NOMO-1 treated with dmso at 0.1 percent for 144 hours (cell line): ENCODE measurements around the gene SDK2.

ENCODE experiments used
- DNase-seq: peaks from one replicate; lab custom pipeline; 2025; ENCODE audit not compliant: unreplicated experiment; lab: John Stamatoyannopoulos, UW

SDK2 gene

DNA sequence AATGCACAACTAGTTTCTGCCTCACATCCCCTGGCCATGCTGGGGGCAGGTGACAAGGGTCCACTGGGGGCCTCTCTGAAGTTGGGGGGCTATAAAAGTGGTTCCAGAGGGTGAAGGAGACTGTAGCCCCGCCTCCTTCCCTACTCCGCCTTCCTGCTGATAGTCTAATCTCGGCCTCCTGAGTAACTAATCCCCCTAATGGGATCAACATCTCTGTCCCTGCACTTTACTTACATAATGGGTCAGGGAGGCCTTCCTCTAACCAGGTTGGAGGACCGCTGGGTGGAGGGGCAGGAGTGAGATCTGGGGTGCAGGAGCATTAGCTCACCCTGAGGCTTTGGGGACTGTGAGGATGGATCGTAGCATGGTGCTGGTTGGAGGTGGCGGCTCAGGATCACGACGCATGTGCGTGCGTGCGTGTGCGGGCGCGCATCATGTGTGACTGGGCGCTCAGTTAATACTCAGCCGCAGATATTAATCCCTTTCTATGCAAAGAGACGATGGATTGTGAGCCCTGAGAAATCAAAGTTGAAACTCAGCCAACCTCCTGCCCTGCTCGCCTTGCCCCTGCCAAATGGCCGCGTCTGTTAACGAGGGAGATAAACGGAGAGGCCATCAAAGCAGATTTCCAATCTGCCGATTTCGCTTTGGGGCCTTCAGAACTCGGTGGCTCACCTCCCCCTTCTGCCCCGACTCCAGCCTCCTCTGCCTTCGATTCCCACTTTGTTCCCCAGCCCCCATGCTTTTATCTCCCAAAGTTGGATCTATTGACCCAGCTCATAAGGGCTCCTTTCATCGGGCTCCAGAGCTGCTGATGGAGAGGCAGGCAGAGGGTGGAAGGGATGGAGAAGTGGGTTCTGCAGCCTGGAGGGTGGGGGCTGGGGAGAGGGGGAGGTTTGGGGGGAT lies 107.3 kb downstream of the SDK2 start:
- DNase-seq: no peak

- no peak for DNase-seq
Observed at GRCh38 chr17:73535746-73536145, 108.5 kb downstream of the SDK2 start.

GRCh38 chr17:73534209-73534909 lies 109.9 kb downstream of the SDK2 start:
- DNase-seq: no peak

DNA sequence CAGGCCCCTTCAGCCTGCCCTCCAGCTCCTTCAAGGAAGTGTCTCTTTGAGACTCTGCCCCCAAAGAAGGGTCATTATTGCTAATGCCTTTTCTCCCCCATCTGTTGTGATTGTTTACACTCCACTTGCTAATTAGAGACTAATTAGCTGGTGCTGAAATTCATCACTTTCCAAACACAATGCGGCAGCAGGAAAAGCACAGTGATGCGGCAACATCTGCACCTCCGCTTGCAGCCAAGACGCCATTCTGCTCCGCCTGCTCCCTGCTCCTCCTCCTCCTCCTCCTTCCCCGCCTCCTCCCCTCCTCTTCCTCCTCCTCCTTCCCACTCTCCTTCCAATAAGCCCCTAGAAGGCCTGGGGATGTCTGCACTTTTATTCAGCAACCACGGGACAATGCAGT lies 110.5 kb downstream of the SDK2 start:
- no peak for DNase-seq

GRCh38 chr17:73533127-73533526 lies 111.1 kb downstream of the SDK2 start:
- no peak for DNase-seq

DNA sequence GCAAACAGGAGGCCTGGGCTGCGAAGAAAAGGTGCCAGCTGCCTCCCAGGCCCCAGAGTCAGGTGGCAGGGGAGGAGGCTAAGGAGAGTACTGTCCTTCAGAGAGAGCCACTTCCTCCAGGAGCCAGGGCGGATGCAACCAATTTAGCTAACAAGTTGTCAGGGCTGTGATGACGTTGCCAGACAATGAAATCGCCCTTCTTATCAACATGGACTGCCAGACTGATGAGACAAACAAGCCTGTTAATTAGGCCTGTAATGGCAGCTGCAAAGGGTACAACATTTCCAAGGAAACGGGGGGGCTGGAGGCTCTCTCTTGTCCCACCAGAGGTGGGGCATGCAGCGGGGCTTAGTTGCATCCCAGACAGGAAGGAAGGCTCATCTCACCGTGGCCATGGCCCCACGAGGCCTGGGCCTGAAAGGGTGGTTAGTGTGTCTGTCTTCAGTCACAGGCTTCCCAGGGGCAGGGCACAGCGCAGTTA lies 111.8 kb downstream of the SDK2 start:
- DNase-seq: no peak

GRCh38 chr17:73531158-73531557 lies 113.1 kb downstream of the SDK2 start:
- no peak for DNase-seq

DNA sequence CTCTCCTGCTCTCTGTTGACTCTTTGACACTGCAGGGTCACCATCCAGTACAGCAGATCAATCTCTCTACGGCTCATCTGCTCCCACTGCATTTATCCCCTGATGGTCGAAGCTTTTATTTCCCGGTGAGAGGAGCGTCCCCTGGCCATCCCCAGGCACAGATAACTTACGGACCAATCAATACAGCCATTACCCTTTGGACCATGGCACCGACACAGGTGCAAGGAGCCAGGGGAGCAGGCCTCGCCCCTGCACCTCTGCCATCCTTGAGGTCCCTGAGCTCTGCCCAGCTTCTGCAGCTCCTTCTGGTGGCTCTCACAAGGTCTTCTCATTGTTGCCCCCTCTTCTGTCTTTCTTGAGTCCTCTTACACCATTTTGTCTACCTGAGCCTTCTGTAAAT lies 115.6 kb downstream of the SDK2 start:
- no peak for DNase-seq

DNA sequence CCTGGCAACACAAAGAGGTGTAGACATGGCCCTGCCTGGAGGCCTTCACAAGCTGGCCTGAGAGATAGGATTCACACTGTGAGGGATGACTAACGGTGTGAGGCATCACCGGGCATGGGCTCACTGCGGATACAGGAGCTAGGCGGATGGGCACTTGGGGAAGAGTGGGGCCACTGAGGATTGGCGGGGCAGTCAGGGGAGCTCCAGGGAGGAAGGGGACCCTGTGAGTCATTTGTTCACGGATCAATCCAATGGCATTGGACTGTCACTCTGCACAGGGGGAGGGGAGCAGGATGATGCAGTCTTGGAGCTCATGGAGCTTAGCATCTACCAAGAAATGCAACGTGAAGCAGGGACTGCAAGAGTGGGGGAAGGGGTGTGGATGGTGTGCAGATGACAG lies 117.3 kb downstream of the SDK2 start:
- DNase-seq: no peak

DNA sequence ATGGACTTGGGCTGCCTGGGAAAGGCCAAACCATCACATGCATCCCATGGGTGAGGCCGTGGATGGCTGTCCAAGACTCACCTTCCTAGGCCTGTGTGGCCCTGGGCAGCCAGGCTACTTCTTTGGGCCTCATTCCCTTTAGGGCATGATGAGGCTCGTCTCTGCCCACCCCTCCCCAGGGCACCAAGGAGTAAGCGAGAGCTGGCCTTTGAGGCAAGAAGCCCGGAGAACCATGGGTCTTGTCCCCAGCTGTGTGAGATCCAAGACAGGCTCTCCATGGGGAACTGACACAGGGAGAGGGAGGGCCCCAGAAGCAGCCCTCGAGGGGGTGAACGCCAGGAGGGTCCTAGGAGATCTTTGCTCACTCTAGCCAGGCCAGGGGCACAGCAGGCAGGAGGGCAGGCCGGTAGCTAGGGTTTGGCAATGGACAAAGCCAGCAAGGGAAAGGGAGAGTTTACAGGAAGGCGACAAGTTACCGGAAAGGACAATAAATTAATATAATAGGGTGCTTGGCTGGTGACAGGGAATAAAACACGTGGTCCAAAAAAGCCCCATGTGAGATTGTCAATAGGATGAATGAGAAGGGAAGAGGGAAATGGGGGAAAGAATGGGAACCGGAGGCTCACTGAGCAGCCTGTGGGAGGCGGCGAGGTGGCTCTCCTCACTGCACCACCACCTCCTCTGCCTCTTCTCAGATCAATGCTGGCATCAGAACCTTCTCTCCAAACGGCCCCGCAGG lies 119.1 kb downstream of the SDK2 start:
- DNase-seq: no peak

- DNase-seq: no peak
Observed at GRCh38 chr17:73522696-73523095, 121.5 kb downstream of the SDK2 start.

GRCh38 chr17:73522107-73522506 lies 122.1 kb downstream of the SDK2 start:
- DNase-seq: no peak

DNA sequence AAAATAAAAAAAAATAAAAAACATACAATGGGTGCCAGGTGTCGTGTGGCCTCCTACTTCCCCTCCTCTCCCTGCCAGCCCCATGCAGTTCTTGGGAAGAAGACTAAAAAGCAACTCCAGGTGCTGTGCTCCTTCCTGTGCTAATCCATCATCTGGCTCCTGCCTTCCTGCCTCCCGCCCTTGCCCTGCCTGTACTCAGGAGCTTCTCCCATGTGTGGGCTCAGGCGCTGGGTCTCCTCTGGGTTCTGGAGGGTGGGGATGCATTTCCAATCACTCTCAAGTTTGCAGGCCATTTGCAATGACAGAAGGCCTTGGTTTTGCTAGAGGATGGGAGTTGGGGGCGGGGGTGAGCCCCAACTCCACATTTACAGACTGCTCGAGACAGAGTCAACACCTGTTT lies 122.9 kb downstream of the SDK2 start:
- no peak for DNase-seq

- no peak for DNase-seq
Observed at GRCh38 chr17:73520369-73520761, 123.9 kb downstream of the SDK2 start.

DNA sequence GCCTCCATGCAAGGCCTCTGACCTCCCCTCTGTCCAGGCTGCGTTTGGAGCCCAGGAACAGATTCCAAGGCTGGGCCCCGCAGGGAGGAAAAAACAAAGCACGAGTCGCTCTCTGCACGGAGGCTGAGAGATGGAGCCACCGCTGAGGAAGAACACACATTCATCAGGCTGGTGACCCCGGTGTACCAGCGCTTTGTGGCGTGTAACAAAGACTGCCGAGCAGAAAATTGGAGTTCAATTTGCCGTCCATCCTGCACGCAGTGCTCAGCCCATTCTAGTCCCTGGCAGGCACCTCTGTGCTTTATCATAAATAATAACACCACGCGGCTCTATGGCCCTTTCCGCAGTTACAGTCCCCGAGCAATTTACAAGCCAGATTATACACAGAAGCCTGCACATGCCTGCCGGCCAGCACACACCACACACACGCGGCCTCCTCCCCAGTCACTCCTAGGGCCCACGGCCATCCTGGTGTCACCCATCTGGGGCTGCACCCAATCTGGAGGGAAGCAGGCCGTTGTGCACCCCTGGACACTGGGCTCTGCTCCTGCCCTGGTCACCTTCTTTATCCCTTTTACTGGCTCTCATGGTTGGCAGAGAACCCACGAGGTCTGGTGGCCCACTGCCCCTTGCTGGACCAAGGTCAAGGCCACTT lies 124.4 kb downstream of the SDK2 start:
- no peak for DNase-seq

- no peak for DNase-seq
Observed at GRCh38 chr17:73519011-73519410, 125.2 kb downstream of the SDK2 start.

- DNase-seq: no peak
Observed at GRCh38 chr17:73516431-73516830, 127.8 kb downstream of the SDK2 start.

GRCh38 chr17:73514146-73514863 lies 129.9 kb downstream of the SDK2 start:
- no peak for DNase-seq

GRCh38 chr17:73513426-73513825 lies 130.8 kb downstream of the SDK2 start:
- DNase-seq: no peak

DNA sequence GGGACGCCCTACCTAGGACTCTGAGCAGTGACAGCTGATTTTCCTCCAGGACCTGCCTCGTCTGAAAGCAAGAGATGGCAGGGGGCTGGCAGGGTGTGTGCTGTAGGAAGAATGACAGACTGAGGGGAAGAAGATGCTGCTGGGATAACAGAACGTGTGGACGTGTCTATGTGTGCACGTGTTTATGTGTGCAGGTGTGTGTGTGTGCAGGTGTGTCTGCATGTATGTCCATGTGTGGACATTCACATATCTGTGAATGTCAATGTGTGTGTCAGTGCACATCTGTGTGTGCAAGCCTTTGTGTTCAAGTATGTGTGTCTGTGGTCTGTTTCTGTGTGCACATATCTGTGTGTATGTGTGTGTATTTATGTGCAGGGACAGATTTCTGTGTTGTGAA lies 132.5 kb downstream of the SDK2 start:
- no peak for DNase-seq
